Epithelial cell of prostate (primary cell): ENCODE results near the gene RPUSD4.

Experiments
- DNase-seq: peaks from one replicate; pipeline ENCODE4 v3.0.0-alpha.2; 2011; ENCODE audit warnings: low read depth, low spot score
- H3K27ac ChIP-seq: fragments of 450-650 bp; 2 replicates; pipeline ENCODE4 v1.5.1; 2017; ENCODE audit warnings: mild to moderate bottlenecking

Gene RPUSD4

GRCh38 chr11:126160345-126161022 is 51.0 kb downstream of the RPUSD4 start:
- H3K27ac ChIP-seq = no peak overlapping the region
- DNase-seq = no peak

- no peak for DNase-seq
- H3K27ac ChIP-seq = no peak overlapping the region
Measured at GRCh38 chr11:126159719-126160344, 51.6 kb downstream of the RPUSD4 start.

GRCh38 chr11:126158054-126158791 is 53.2 kb downstream of the RPUSD4 start:
- no peak overlapping the region for H3K27ac ChIP-seq
- DNase-seq = no peak

GRCh38 chr11:126157326-126158030 is 54.0 kb downstream of the RPUSD4 start:
- DNase-seq = no peak
- no peak overlapping the region for H3K27ac ChIP-seq

GRCh38 chr11:126156814-126157213 is 54.6 kb downstream of the RPUSD4 start:
- no peak for DNase-seq

GRCh38 chr11:126155402-126156187 is 55.9 kb downstream of the RPUSD4 start:
- DNase-seq = no peak
- H3K27ac ChIP-seq = no peak overlapping the region

More at GRCh38 chr11:126156814-126157213, 54.6 kb downstream of the RPUSD4 start:
- no peak overlapping the region for H3K27ac ChIP-seq

GRCh38 chr11:126154691-126155090 is 56.8 kb downstream of the RPUSD4 start:
- no peak for DNase-seq
- no peak overlapping the region for H3K27ac ChIP-seq

- no peak overlapping the region for H3K27ac ChIP-seq
- no peak for DNase-seq
Measured at GRCh38 chr11:126153972-126154371, 57.5 kb downstream of the RPUSD4 start.

- DNase-seq = no peak
- H3K27ac ChIP-seq = no peak overlapping the region
Measured at GRCh38 chr11:126153006-126153405, 58.4 kb downstream of the RPUSD4 start.

- H3K27ac ChIP-seq = no peak overlapping the region
- DNase-seq = no peak
Measured at GRCh38 chr11:126152586-126152985, 58.9 kb downstream of the RPUSD4 start.

GRCh38 chr11:126152152-126152551 is 59.3 kb downstream of the RPUSD4 start:
- H3K27ac ChIP-seq = no peak overlapping the region
- no peak for DNase-seq
